ENCODE data around the gene WNK3.

The WNK3 gene

GRCh38 chrX:54171091-54171490 lies 186.8 kb downstream of the WNK3 start:
- DNase-seq (ENCODE audit: low read depth in 1 of 2, low spot score in 1 of 2): no peak
- Histone ChIP-seq H3K27me3 (ENCODE audit: insufficient read depth, poor library complexity, severe bottlenecking) (no peaks in the 10 kb centered on the region), H3K4me3 (replicated peaks; ENCODE audit: insufficient read depth, low read length) (no peak overlapping the region), H3K27ac (replicated peaks) (no peak overlapping the region)
- TF ChIP-seq CTCF (IDR thresholded peaks at IDR 0.05; ENCODE audit: insufficient read depth, low read length): no peak
- no peak for TF ChIP-seq SPI1 (IDR thresholded peaks at IDR 0.05; ENCODE audit: borderline replicate concordance, low read depth)
- TF ChIP-seq GABPA (IDR thresholded peaks at IDR 0.05; ENCODE audit: low read depth): no peak

- Histone ChIP-seq H3K4me3 (replicated peaks; ENCODE audit: insufficient read depth, low read length) (no peak overlapping the region), H3K27me3 (ENCODE audit: insufficient read depth, poor library complexity, severe bottlenecking) (no peaks in the 10 kb centered on the region), H3K27ac (replicated peaks) (no peak overlapping the region)
- DNase-seq (ENCODE audit: low read depth in 1 of 2, low spot score in 1 of 2): no peak
- no peak for TF ChIP-seq SPI1 (IDR thresholded peaks at IDR 0.05; ENCODE audit: borderline replicate concordance, low read depth)
These were observed 190.9 kb downstream of the WNK3 start for GRCh38 chrX:54166915-54167314.

GRCh38 chrX:54157561-54157960 lies 200.3 kb downstream of the WNK3 start:
- Histone ChIP-seq H3K4me3 (replicated peaks; ENCODE audit: insufficient read depth, low read length) (no peak overlapping the region), H3K27ac (replicated peaks) (no peak overlapping the region), H3K27me3 (ENCODE audit: insufficient read depth, poor library complexity, severe bottlenecking) (no peaks in the 10 kb centered on the region)
- no peak for DNase-seq (ENCODE audit: low read depth in 1 of 2, low spot score in 1 of 2)
- TF ChIP-seq POLR2AphosphoS5 (IDR thresholded peaks at IDR 0.05; ENCODE audit: low read depth) (no peak), CTCF (IDR thresholded peaks at IDR 0.05; ENCODE audit: insufficient read depth, low read length) (no peak), SPI1 (IDR thresholded peaks at IDR 0.05; ENCODE audit: borderline replicate concordance, low read depth) (no peak), GABPA (IDR thresholded peaks at IDR 0.05; ENCODE audit: low read depth) (no peak)
- TF ChIP-seq, protein P1, sequence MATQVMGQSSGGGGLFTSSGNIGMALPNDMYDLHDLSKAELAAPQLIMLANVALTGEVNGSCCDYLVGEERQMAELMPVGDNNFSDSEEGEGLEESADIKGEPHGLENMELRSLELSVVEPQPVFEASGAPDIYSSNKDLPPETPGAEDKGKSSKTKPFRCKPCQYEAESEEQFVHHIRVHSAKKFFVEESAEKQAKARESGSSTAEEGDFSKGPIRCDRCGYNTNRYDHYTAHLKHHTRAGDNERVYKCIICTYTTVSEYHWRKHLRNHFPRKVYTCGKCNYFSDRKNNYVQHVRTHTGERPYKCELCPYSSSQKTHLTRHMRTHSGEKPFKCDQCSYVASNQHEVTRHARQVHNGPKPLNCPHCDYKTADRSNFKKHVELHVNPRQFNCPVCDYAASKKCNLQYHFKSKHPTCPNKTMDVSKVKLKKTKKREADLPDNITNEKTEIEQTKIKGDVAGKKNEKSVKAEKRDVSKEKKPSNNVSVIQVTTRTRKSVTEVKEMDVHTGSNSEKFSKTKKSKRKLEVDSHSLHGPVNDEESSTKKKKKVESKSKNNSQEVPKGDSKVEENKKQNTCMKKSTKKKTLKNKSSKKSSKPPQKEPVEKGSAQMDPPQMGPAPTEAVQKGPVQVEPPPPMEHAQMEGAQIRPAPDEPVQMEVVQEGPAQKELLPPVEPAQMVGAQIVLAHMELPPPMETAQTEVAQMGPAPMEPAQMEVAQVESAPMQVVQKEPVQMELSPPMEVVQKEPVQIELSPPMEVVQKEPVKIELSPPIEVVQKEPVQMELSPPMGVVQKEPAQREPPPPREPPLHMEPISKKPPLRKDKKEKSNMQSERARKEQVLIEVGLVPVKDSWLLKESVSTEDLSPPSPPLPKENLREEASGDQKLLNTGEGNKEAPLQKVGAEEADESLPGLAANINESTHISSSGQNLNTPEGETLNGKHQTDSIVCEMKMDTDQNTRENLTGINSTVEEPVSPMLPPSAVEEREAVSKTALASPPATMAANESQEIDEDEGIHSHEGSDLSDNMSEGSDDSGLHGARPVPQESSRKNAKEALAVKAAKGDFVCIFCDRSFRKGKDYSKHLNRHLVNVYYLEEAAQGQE (IDR thresholded peaks at IDR 0.05; ENCODE audit: insufficient replicate concordance, low read depth): no peak
